ENCODE measurements around the gene PTGR2. TPM values are rescaled to one million over a fixed set of nuclear protein-coding genes. Genes with fewer than 3 reads are reported as not detected.
"Not testable (repeated sequence)": the region's sequence is repeated elsewhere in the genome, so short reads cannot be mapped to it uniquely, and the experiment has no call there.

Gene PTGR2
- total RNA-seq, 1 donor from 2014 or later: 0.89 TPM

DNA sequence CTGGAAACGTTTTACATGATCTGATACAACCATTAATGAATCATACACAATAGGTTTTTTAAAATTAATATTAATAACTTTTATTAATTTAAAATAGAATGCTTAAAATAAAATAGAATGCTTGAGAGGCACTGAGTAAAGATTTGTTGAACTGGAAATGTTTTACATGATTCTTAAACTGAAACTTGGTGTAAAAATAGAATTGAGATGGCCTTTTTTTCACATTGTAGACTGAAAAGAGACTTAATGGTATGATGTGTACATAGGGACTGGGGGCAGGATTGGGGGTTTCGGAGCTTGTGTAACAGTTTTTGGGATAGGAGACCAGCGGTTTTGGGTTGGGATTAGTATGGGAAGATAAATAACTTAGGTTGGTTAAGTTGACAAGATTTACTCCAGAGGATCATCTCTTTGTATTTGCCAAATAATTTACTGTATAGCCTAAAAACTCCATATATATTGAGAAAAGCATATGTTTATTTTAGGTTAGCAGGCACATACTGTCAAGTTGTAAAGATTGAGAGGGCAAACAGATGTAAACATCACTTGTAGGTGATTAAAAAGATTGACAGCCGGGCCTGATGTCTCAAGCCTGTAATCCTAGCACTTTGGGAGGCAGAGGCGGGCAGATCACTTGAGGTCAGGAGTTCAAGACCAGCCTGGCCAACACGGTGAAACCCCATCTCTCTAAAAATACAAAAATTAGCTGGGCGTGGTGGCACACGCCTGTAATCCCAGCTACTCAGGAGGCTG is 33.0 kb downstream of the PTGR2 start:
- intact Hi-C loops (cut with micrococcal nuclease): loop anchor here (5.0 kb wide), 3 partner anchors 68 to 747 kb away; partner anchors contain the start of genes COQ6, FAM161B, NUMB and PSEN1

DNA sequence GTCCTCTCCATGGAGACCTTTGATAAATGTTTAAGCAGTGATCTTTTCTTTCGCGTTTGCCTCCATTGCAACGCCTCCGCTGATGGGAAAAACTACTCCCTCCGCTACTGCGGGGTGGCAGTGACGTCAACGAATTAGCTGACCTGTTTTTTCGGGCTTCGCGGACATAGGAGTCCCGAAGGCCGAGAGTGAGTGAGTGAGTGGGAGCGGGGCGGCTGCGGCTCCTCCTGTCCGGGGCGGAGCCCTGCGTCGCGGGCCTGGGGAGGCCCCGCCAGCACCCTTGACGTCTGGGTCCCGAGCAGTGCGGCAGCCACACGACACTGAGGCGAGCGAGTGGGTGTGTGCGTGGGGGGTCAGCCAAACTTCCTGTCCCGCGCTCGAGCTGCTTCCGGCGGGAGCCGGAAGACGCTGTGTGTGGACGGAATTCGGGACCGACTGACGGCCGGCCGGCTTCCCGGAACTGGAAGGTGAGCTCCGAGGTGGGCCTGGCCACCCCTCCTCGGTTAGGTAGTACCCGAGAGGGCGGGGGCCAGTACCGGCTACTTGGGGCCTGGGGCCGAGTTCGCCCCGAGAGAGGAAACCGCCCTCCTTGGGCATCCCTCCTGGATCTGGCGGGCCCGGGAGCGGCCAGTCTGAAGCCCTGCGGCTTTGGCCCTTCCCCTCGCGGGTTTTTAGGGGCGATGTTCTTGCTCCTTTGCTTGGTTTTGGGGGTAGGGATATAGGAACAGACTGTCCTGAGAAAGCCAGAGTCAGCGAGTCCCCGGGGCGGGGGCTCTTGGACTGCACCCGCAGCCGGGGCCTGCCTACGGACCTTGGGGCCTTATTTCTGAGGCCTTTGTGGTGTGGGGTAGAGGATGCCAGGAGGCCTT is 35.1 kb downstream of the PTGR2 start, which contains the start of gene ZNF410:
ZNF410 (plus strand) TSS at position 411 of the 869 bp plus-strand sequence. CDS start 5,317 bp downstream, outside the sequence.
- intact Hi-C loops (cut with micrococcal nuclease): loop anchor here (1.0 to 5.0 kb wide), 8 partner anchors 35 to 749 kb away; partner anchors contain the start of genes ALDH6A1, BBOF1, COQ6 and ENTPD5

DNA sequence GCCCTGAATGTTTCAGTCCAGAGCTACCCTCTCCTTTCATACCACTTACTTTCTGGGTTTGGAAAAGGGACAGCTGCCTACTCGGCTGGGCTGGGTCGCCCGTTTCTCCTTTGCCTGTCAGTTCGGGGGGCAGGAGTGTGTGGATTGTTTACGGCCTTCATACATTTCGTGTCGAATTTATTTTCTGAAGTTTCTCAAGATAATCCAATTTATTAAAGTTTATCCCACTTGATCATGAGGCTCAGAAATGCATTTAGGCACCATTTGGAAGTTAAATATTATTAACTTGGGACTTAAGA is 35.6 kb downstream of the PTGR2 start:
- intact Hi-C loops (cut with micrococcal nuclease): loop anchor here (2.0 to 5.0 kb wide), 5 partner anchors 65 to 750 kb away; partner anchors contain the start of genes BBOF1, COQ6, ENTPD5 and FAM161B

DNA sequence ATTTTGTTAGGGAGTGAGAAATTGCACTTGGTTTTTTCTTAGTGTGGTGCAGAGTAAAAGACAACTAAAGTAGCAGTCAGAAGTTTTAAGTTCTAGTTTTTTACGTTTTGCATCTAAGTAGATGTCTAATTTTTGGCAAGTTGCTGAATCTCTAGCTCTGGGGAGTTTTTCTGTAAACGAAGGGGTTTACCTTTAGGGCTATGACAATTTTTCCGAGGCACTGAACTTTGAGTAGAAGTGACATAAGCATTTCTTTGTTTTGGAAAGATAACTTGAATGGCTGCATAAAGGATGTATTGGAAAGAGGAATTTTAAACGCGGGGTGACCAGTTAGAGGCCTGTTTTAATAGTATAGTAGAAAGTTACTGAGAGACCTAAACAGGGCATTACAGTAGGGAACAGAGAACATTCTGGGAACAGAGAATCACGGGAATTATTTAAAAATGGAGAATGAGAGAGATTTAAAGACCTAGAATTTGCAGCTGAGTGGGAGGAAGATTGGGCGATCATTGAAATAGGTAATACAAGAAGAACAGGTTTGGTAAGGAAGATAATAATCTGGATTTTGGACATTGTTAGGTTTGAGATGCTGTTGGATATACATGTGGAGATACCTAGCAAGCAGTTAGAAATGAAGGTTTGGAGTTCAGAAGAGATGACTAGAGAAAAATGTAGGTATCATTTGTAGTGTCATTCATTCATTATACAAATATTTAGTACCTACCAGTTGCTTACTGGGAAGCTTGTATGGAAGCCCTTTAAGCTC is 36.2 kb downstream of the PTGR2 start:
- intact Hi-C loops (cut with micrococcal nuclease): loop anchor here (2.0 to 5.0 kb wide), 5 partner anchors 64 to 751 kb away; partner anchors contain the start of genes BBOF1, COQ6, ENTPD5 and FAM161B

DNA sequence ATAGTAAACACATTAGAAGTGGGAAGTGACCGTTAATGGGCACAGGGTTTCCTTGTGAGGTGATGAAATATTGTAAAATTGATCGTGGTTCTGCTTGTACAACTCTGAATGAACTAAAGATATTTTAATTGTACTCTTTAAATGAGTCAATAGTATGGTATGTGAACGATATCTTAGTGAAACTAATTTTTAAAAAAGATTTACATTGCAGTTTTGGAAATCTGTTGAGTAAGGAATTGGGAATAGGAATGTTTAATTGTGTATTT is 36.8 kb downstream of the PTGR2 start:
- intact Hi-C loops (cut with micrococcal nuclease): loop anchor here (5.0 kb wide), 3 partner anchors 64 to 751 kb away; partner anchors contain the start of genes COQ6, FAM161B, NUMB and PSEN1

DNA sequence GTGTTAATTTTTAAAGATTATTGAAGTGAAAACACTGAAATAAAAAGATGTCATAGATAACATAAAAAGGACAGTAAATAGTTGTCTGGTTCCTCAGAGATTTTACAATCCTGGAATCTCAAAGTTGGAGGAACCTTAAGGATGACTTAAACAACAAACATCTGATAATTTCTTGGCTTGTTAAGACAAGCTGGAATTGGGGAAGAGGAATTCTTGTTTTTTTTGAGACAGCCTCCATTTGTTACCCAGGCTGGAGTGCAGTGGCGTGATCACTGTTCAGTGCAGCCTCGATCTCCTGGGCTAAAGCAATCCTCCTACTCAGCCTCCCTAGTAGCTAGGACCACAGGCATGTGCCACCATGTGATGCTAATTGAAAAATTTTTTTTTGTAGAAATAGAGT is 37.3 kb downstream of the PTGR2 start:
- intact Hi-C loops (cut with micrococcal nuclease): loop anchor here (5.0 kb wide), 3 partner anchors 63 to 752 kb away; partner anchors contain the start of genes COQ6, FAM161B, NUMB and PSEN1

DNA sequence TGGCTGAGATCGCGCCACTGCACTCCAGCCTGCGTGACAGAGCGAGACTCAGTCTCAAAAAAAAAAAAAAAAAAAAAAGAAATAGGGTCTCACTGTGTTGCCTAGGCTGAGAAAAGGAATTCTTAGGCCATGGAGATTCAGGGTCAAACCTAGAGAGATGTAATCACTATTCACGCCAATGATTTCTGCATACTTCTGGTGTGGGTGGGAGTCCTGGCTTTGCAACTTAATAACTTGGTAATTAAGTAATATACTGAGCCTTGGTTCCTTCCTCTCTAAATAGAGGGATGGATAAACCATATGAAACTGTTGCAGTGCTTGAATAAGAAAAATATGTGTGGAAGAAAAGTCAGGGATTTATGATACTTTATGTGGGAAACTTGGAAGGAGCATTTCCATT is 37.7 kb downstream of the PTGR2 start:
- intact Hi-C loops (cut with micrococcal nuclease): loop anchor here (5.0 kb wide), 3 partner anchors 63 to 752 kb away; partner anchors contain the start of genes COQ6, FAM161B, NUMB and PSEN1

DNA sequence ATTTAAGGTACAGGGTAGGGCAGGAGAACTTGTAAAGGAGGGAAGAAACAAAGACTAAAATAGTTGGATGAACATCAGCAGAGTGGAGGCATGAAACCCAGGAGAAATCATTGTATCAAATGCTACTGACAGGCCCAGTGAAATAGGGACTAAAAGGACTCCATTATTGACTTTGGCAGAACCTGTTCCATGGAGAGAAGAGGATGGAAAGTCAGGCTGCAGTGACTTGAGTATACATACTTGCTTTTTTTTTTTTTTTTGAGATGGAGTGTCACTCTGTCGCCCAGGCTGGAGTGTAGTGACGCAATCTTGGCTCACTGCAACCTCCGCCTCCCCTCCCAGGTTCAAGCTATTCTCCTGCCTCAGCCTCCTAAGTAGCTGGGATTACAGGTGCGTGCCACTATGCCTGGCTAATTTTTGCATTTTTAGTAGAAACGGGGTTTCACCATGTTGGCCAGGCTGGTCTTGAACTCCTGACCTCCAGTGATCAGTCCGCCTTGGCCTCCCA is 42.6 kb downstream of the PTGR2 start:
- intact Hi-C loops (cut with micrococcal nuclease): not testable (repeated sequence)

DNA sequence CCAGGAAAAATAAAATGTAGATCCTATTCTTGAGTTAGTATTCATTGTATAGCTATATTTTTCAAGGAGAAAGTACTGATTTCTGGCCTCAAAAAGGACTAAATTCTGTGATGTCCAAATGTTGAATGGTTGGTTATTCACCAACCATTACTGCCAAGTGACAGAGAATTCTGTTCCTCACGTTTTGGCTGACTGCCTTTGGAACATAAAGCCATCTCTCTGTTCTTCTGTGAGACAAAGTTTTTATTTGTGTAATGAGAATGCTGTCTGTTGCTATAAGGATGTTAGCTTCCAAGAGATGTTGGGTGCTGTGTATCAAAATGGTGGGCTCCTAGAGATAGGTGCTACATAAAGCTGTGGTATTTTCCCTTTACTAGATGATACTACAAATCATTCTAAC is 44.3 kb downstream of the PTGR2 start:
- intact Hi-C loops (cut with micrococcal nuclease): no loop called here

DNA sequence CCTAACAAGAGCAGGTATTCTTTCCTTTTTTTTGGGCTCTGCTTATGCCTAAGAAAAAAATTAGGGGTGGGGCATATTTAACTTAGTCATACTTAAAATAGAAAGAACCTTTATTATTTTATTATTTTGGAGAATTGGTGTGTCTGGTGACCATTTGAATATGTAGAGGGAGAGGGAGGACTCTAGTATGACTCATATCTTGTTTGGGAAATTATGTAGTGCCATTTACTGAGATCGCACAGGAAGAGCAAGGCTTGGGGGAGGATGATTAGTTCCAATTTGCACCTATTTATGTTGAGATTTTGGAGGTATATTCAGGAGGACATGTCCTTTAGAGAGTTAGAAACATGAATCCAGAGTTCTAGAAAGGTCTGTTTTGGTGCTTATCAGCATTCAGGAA is 44.9 kb downstream of the PTGR2 start:
- intact Hi-C loops (cut with micrococcal nuclease): no loop called here

DNA sequence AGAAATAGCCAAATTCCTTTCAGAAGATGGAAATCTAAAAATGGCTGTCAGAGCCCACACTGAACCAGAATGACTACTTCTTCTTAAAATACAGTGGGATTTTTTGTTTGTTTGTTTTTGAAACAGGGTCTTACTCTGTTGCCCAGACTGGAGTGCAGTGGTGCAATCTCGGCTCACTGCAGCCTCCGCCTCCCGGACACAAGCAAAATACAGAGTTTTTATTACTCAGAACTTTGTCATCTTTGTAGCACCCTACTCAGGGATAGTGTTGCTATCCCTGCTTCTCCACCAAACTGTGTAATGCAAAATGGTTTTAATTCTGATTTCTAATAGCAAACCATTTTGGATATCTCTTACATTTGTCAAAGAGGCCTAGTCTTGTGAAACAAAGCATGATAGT is 51.4 kb downstream of the PTGR2 start:
- intact Hi-C loops (cut with micrococcal nuclease): no loop called here

DNA sequence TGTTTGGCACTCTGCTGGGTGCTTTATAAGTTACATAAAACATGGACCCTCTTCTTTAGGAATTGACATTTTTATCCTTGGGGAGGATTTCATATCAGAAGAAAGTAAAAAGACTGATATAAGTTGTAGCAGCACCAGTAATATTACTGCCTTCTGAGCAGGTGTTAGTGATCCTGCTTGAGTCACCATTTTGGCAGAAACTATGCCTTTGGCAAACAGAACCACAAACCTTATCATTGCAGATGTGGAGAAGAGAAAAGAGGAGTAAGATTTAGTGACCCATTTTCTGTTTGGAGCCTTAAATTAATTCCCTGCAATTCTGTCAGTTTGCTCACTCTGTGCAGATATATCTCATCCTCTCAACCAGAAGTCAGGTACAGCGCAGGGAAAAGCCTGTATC is 58.0 kb downstream of the PTGR2 start:
- intact Hi-C loops (cut with micrococcal nuclease): no loop called here

DNA sequence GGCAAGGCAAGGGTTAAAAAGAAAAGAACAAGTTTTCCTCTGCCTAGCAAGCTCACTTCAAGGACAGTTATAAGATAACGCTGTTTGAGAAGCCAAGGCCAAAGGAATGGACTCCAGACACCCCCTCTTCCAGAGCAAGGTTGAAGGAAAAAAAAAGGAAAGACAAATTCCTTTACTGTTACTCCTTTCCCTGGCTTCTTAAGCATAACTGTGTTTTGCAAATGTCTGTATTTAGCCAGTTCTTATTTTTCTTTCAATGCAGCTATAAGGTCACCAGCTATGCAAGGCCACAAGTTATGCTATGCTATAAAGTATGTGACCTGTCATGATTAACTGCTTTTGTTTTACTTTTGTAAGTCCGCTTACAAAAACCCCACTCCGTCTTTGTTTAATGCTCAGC is 61.6 kb downstream of the PTGR2 start:
- intact Hi-C loops (cut with micrococcal nuclease): no loop called here

DNA sequence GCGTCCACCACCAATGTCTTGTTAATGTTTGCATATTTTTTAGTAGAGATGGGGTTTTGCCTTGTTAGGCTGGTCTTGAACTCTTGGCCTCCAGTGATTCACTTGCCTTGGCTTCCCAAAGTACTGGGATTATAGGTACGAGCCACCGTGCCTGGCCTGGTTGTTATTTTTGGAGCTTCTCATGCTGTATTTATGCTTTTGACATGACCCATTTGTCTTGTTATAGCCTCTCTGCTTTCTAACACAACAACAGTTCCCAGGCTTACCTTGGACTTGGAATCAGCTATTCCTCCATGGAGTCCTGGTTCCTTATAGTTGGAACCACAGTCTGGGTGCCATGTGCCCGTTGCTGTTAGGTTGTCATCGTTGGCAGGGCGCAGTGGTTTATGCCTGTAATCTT is 64.7 kb downstream of the PTGR2 start:
- intact Hi-C loops (cut with micrococcal nuclease): no loop called here

DNA sequence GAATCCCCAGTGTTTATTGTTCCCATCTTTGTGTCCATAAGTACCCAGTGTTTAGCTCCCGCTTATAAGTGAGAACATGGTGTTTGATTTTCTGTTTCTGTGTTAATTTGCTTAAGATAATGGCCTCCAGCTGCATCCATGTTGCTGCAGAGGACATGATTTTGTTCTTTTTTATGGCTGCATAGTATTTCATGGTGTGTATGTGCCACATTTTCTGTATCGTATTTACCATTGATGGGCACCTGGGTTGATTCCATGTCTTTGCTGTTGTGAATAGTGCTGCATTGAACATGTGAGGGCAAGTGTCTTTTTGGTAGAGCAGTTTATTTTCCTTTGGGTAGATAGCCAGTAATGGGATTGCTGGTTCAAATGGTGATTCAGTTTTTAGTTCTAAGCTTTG is 67.8 kb downstream of the PTGR2 start:
- intact Hi-C loops (cut with micrococcal nuclease): not testable (repeated sequence)

DNA sequence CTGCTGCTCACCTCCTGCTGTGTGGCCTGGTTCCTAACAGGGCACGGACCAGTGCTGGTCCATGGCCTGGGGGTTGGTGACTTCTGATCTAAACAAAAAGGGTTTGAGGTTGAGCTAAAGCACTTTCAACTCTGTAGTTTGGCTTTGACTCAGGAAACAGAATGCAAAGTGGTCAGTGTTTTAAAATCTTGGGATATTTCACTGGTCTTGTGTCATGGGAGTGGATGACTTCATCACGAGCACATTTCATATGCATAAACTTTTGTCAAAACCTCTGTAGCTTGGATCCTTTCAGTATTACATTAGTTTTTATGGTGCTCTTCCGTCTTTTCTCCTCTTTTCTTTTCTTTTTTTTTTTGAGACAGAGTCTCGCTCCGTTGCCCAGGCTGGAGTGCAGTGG is 72.7 kb downstream of the PTGR2 start:
- intact Hi-C loops (cut with micrococcal nuclease): no loop called here

Other genes with a start within 250 kb of the PTGR2 start
- gene ACOT6, start 239.3 kb upstream of the PTGR2 start, total RNA-seq: not detected in 2 replicates
- gene DNAL1, start 206.8 kb upstream of the PTGR2 start, total RNA-seq: 4.7 and 5.3 TPM in 2 replicates
- gene PNMA1, start 137.4 kb upstream of the PTGR2 start, total RNA-seq: 20.6 and 23.0 TPM in 2 replicates
- gene ZNF410, start 35.0 kb downstream of the PTGR2 start, total RNA-seq: 51.6 and 57.1 TPM in 2 replicates
- gene FAM161B, start 98.3 kb downstream of the PTGR2 start, total RNA-seq: 1.2 and 1.4 TPM in 2 replicates
- gene COQ6, start 98.5 kb downstream of the PTGR2 start, total RNA-seq: 17.1 and 18.5 TPM in 2 replicates
- gene ENTPD5, start 167.5 kb downstream of the PTGR2 start, total RNA-seq: 9.4 and 10.5 TPM in 2 replicates
- 0.48 and 0.75 TPM in 2 replicates for gene BBOF1, start 167.5 kb downstream of the PTGR2 start, total RNA-seq
- 13.9 and 14.6 TPM in 2 replicates for gene ALDH6A1, start 232.6 kb downstream of the PTGR2 start, total RNA-seq
- 14.7 and 15.6 TPM in 2 replicates for gene LIN52, start 233.1 kb downstream of the PTGR2 start, total RNA-seq

Data from T-helper 2 cell treated with Interferon-gamma antibody and Interleukin-4, amounts not matched to agents 100 ng/mL and 5 ng/mL, for 36 hours (primary cell).